DMS153 (cell line): ENCODE measurements around the gene SYNDIG1.

ENCODE experiments used
- DNase-seq: peaks from one replicate; lab custom pipeline; 2025; lab: John Stamatoyannopoulos, UW

SYNDIG1 gene

GRCh38 chr20:24528583-24529368 is 59.3 kb downstream of the SYNDIG1 start:
- DNase-seq, result no peak

- no peak for DNase-seq
Measured at GRCh38 chr20:24529369-24529719, 59.9 kb downstream of the SYNDIG1 start.

- no peak for DNase-seq
Measured at GRCh38 chr20:24530131-24530680, 60.8 kb downstream of the SYNDIG1 start.

- no peak for DNase-seq
Measured at GRCh38 chr20:24531202-24531601, 61.8 kb downstream of the SYNDIG1 start.

- DNase-seq, result no peak
Measured at GRCh38 chr20:24531631-24532419, 62.4 kb downstream of the SYNDIG1 start.

- DNase-seq, result no peak
Measured at GRCh38 chr20:24533449-24533848, 64.0 kb downstream of the SYNDIG1 start.

GRCh38 chr20:24534282-24534681 is 64.9 kb downstream of the SYNDIG1 start:
- DNase-seq, result no peak

GRCh38 chr20:24535941-24536730 is 66.7 kb downstream of the SYNDIG1 start:
- no peak for DNase-seq

GRCh38 chr20:24537210-24537609 is 67.8 kb downstream of the SYNDIG1 start:
- DNase-seq, result no peak

- no peak for DNase-seq
Measured at GRCh38 chr20:24542721-24543120, 73.3 kb downstream of the SYNDIG1 start.

- no peak for DNase-seq
Measured at GRCh38 chr20:24543168-24543567, 73.7 kb downstream of the SYNDIG1 start.

- DNase-seq, result no peak
Measured at GRCh38 chr20:24543741-24544140, 74.3 kb downstream of the SYNDIG1 start.

- no peak for DNase-seq
Measured at GRCh38 chr20:24544371-24544770, 74.9 kb downstream of the SYNDIG1 start.

- DNase-seq, result no peak
Measured at GRCh38 chr20:24545168-24545567, 75.7 kb downstream of the SYNDIG1 start.

GRCh38 chr20:24546232-24546892 is 76.9 kb downstream of the SYNDIG1 start:
- DNase-seq, result no peak

GRCh38 chr20:24547967-24548366 is 78.5 kb downstream of the SYNDIG1 start:
- no peak for DNase-seq

GRCh38 chr20:24559114-24559732 is 89.8 kb downstream of the SYNDIG1 start:
- no peak for DNase-seq

GRCh38 chr20:24560571-24561491 is 91.4 kb downstream of the SYNDIG1 start:
- DNase-seq, result no peak

GRCh38 chr20:24565835-24566351 is 96.5 kb downstream of the SYNDIG1 start:
- DNase-seq, result no peak

- DNase-seq, result no peak
Measured at GRCh38 chr20:24566656-24567055, 97.2 kb downstream of the SYNDIG1 start.
